Measurements from ENCODE around the gene DCHS2. TPM values are rescaled to one million over a fixed set of nuclear protein-coding genes. Genes with fewer than 3 reads are reported as not detected.

The DCHS2 gene
- total RNA-seq, 4 donors from 2014 or later: 0.27 to 0.84 (median 0.38) TPM

GRCh38 chr4:154360491-154360890 lies 131.1 kb downstream of the DCHS2 start:
- TF ChIP-seq CTCF (IDR thresholded peaks at IDR 0.05): no peak
- TF ChIP-seq POLR2A (IDR thresholded peaks at IDR 0.05): no peak
- 31 to 50% methylated on average over 2 of the region's 2 CpGs for WGBS, 2 donors
- no peak overlapping the region for H3K4me3 ChIP-seq (ENCODE audit: low read depth, poor library complexity, severe bottlenecking)

GRCh38 chr4:154354883-154355282 lies 136.7 kb downstream of the DCHS2 start:
- no peak for TF ChIP-seq CTCF (IDR thresholded peaks at IDR 0.05)
- TF ChIP-seq POLR2A (IDR thresholded peaks at IDR 0.05): no peak
- DNase-seq (ENCODE audit: low spot score in 2 of 2): no peak
- no peak overlapping the region for H3K4me3 ChIP-seq (ENCODE audit: low read depth, poor library complexity, severe bottlenecking)
- intact Hi-C loops (cut with DNase I; ENCODE audit: low total_unique reads): no loop called here

More at GRCh38 chr4:154360491-154360890, 131.1 kb downstream of the DCHS2 start:
- DNase-seq (ENCODE audit: low spot score in 2 of 2): no peak
- intact Hi-C loops (cut with DNase I; ENCODE audit: low total_unique reads): no loop called here

GRCh38 chr4:154349829-154350228 lies 141.8 kb downstream of the DCHS2 start:
- WGBS, 2 donors: 57 to 72% methylated on average over 2 of the region's 2 CpGs
- DNase-seq (ENCODE audit: low spot score in 2 of 2): no peak
- H3K4me3 ChIP-seq (ENCODE audit: low read depth, poor library complexity, severe bottlenecking): no peak overlapping the region
- no peak for TF ChIP-seq POLR2A (IDR thresholded peaks at IDR 0.05)
- intact Hi-C loops (cut with DNase I; ENCODE audit: low total_unique reads): no loop called here

GRCh38 chr4:154348657-154349056 lies 142.9 kb downstream of the DCHS2 start:
- H3K4me3 ChIP-seq (ENCODE audit: low read depth, poor library complexity, severe bottlenecking): no peak overlapping the region
- WGBS, 2 donors: 70 to 75% methylated on average over 3 of the region's 3 CpGs
- no peak for DNase-seq (ENCODE audit: low spot score in 2 of 2)
- no peak for TF ChIP-seq CTCF (IDR thresholded peaks at IDR 0.05)
- intact Hi-C loops (cut with DNase I; ENCODE audit: low total_unique reads): no loop called here

- no peak overlapping the region for H3K4me3 ChIP-seq (ENCODE audit: low read depth, poor library complexity, severe bottlenecking)
- WGBS, 2 donors: 77% methylated on average over 1 of the region's 1 CpG
- intact Hi-C loops (cut with DNase I; ENCODE audit: low total_unique reads): no loop called here
- DNase-seq (ENCODE audit: low spot score in 2 of 2): no peak
- TF ChIP-seq CTCF (IDR thresholded peaks at IDR 0.05): no peak
- no peak for TF ChIP-seq POLR2A (IDR thresholded peaks at IDR 0.05)
Observed at GRCh38 chr4:154345359-154345758, 146.2 kb downstream of the DCHS2 start.

- no peak for DNase-seq (ENCODE audit: low spot score in 2 of 2)
- intact Hi-C loops (cut with DNase I; ENCODE audit: low total_unique reads): no loop called here
- H3K4me3 ChIP-seq (ENCODE audit: low read depth, poor library complexity, severe bottlenecking): no peak overlapping the region
- TF ChIP-seq POLR2A (IDR thresholded peaks at IDR 0.05): no peak
- no peak for TF ChIP-seq CTCF (IDR thresholded peaks at IDR 0.05)
- WGBS, 2 donors: 89 to 92% methylated on average over 6 of the region's 6 CpGs
Observed at GRCh38 chr4:154344686-154345085, 146.9 kb downstream of the DCHS2 start.
